A673 (cell line): Measurements from ENCODE around the gene ELFN1. TPM values are rescaled to one million over a fixed set of nuclear protein-coding genes. Genes with fewer than 3 reads are reported as not detected.

Experiments
- BruUV-seq: library from RNA; stranded (reverse); fragments of 400-500 nt; replicated peaks from 2 replicates; lab custom pipeline; 2021; lab: Mats Ljungman, UMichigan
- CTCF ChIA-PET: fragments of 300-600 bp; sonication (Branson Sonifier 250); formaldehyde crosslinking; loops from one replicate; lab custom pipeline; 2022; ENCODE audit warnings: antibody characterized with exemption; lab: Charles Lee
- POLR2A ChIA-PET: fragments of 300-600 bp; sonication (Branson Sonifier 250); formaldehyde crosslinking; loops from one replicate; lab custom pipeline; 2022; ENCODE audit warnings: antibody characterized with exemption; ENCODE audit not compliant: low non-redundant PET; lab: Charles Lee
- DNase-seq: peaks from one replicate; pipeline ENCODE4 v3.0.0-alpha.2; 2015; ENCODE audit warnings: low spot score
- H3K27ac ChIP-seq: fragments of 200-600 bp; sonication (generic); 2 replicates; pipeline ENCODE4 v1.5.1; 2016; ENCODE audit warnings: mixed run types, low read depth, mild to moderate bottlenecking, mixed read lengths, antibody characterized with exemption, low read length; ENCODE audit not compliant: poor library complexity, severe bottlenecking
- H3K27me3 ChIP-seq: fragments of 200-600 bp; sonication (generic); replicated peaks from 2 replicates; pipeline ENCODE4 v1.6.1; 2017; ENCODE audit warnings: mixed run types, low read depth, mild to moderate bottlenecking, mixed read lengths, antibody characterized with exemption, low read length; ENCODE audit not compliant: insufficient read depth, poor library complexity
- H3K36me3 ChIP-seq: fragments of 200-600 bp; sonication (generic); 2 replicates; pipeline ENCODE4 v1.6.1; 2016; ENCODE audit warnings: mixed run types, mild to moderate bottlenecking, mixed read lengths, antibody characterized with exemption, low read length; ENCODE audit not compliant: insufficient read depth, poor library complexity, severe bottlenecking
- H3K4me1 ChIP-seq: fragments of 200-600 bp; sonication (generic); 2 replicates; pipeline ENCODE4 v1.6.1; 2017; ENCODE audit warnings: mixed run types, mild to moderate bottlenecking, mixed read lengths, antibody characterized with exemption, low read length; ENCODE audit not compliant: insufficient read depth, poor library complexity, severe bottlenecking
- H3K4me3 ChIP-seq: fragments of 200-600 bp; sonication (generic); 2 replicates; pipeline ENCODE4 v1.5.1; 2016; ENCODE audit warnings: low read depth, mixed run types, mild to moderate bottlenecking, mixed read lengths, low read length; ENCODE audit not compliant: poor library complexity, severe bottlenecking
- H3K9me3 ChIP-seq: fragments of 200-600 bp; sonication (generic); 2 replicates; pipeline ENCODE4 v1.6.1; 2016; ENCODE audit warnings: mixed run types, low read depth, mild to moderate bottlenecking, mixed read lengths, antibody characterized with exemption, low read length; ENCODE audit not compliant: poor library complexity, severe bottlenecking
- EZH2 ChIP-seq: fragments of 200-600 bp; sonication (generic); IDR thresholded peaks from 2 replicates; pipeline ENCODE4 v1.6.1; 2017; ENCODE audit warnings: borderline replicate concordance, low read depth, mild to moderate bottlenecking, mixed read lengths, antibody characterized with exemption, low read length; ENCODE audit not compliant: poor library complexity, severe bottlenecking
- intact Hi-C: fragments of 100-400 bp; cut with micrococcal nuclease; formaldehyde crosslinking; loops from one replicate; pipeline ENCODE4 v1.10.0; 2022; ENCODE audit not compliant: unreplicated experiment
- total RNA-seq: library from RNA; stranded (reverse); gene quantifications from 2 replicates; pipeline ENCODE4 v1.2.3, GENCODE V29; 2021
- TF ChIP-seq, protein P1 (sequence below): fragments of 300-800, 200-600 bp; sonication (generic); conservative IDR thresholded peaks from 2 replicates; pipeline ENCODE4 v1.5.1; 2017; ENCODE audit warnings: low read depth, mild to moderate bottlenecking, antibody characterized with exemption, low read length, moderate library complexity, mixed read lengths

ELFN1 gene
- total RNA-seq, 1 experiment from 2014 or later: not detected

DNA sequence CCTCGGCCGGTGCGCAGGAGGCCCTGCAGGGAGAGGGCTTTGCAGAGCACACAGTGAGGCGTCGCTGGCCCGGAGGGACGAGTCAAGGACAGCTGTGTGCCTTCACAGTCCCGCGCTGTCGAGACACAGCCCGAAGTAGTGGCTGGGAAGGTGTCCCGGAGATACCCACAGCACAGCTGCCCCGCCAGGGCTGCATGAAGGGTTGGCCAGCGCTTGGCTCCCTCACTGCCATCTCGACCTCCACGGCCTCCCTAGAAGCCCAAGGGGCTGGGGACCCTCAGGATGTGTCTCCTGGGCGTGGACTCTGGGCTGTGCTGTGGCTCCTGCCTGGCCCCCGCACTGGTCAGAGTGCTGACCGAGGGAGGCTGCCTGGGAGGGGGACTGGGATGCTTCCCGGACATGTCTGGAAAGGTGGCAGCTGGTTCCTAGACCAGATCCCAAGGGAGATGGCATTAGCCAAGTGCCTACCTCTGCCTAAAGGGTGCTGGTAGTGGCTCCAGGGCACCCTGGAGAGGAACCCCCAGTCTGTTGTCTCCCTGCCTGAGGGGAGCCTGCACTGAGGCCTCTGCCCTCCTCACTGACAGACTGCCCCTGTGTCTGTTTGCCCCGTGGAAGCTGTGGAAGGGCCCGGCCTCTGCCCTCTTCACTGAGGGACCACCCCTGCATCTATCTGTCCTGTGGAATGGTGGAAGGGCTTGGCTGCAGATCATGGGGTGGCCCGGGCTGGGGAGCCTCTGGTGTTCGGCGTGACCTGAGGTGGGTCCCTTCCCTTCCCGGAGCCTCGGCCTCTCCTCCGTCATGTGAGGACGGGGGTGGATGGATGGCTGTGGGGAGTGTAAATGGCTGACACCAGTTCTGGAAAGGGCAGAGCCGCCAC is 5.8 kb downstream of the ELFN1 start:
- no TSS peak for BruUV-seq
- Histone ChIP-seq H3K4me3 (no peak overlapping the region), H3K4me1 (no peaks in the 10 kb centered on the region), H3K27me3 (peaks cover 54% of the 10 kb centered on the region), H3K36me3 (no peaks in the 10 kb centered on the region), H3K9me3 (no peaks in the 10 kb centered on the region), H3K27ac (no peak overlapping the region)
- intact Hi-C loops: no loop called here
- CTCF ChIA-PET: no interaction called here
- DNase-seq: no peak
- TF ChIP-seq, protein P1, sequence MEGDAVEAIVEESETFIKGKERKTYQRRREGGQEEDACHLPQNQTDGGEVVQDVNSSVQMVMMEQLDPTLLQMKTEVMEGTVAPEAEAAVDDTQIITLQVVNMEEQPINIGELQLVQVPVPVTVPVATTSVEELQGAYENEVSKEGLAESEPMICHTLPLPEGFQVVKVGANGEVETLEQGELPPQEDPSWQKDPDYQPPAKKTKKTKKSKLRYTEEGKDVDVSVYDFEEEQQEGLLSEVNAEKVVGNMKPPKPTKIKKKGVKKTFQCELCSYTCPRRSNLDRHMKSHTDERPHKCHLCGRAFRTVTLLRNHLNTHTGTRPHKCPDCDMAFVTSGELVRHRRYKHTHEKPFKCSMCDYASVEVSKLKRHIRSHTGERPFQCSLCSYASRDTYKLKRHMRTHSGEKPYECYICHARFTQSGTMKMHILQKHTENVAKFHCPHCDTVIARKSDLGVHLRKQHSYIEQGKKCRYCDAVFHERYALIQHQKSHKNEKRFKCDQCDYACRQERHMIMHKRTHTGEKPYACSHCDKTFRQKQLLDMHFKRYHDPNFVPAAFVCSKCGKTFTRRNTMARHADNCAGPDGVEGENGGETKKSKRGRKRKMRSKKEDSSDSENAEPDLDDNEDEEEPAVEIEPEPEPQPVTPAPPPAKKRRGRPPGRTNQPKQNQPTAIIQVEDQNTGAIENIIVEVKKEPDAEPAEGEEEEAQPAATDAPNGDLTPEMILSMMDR: no peak
- no peak for TF ChIP-seq EZH2
- POLR2A ChIA-PET: no interaction called here

DNA sequence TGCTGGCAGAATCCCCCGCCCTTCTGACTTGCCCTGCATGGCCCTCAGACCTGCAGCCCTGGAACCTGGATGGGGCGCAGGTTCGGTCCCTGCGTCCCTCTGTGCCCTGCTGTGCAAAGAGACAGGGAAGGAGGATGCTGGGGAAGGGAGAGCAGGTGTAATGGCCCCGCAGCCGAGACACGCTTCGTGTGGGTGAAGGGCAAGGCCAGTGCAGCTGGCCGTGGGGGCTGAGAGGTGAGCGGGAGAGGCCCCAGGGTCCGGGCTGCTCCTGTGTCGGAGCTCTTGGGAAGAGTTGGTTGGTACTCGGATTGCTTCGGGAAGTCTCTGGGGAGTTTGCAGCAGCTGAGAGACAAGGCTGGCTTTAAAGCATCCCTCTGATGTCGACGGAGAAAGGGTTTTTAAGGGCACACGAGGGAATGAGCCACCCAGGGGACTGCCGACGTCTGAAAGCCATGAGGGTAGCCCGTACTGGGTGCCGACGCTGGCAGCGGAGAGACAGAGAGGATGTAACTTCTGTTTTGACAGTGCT is 6.5 kb downstream of the ELFN1 start:
- no TSS peak for BruUV-seq

DNA sequence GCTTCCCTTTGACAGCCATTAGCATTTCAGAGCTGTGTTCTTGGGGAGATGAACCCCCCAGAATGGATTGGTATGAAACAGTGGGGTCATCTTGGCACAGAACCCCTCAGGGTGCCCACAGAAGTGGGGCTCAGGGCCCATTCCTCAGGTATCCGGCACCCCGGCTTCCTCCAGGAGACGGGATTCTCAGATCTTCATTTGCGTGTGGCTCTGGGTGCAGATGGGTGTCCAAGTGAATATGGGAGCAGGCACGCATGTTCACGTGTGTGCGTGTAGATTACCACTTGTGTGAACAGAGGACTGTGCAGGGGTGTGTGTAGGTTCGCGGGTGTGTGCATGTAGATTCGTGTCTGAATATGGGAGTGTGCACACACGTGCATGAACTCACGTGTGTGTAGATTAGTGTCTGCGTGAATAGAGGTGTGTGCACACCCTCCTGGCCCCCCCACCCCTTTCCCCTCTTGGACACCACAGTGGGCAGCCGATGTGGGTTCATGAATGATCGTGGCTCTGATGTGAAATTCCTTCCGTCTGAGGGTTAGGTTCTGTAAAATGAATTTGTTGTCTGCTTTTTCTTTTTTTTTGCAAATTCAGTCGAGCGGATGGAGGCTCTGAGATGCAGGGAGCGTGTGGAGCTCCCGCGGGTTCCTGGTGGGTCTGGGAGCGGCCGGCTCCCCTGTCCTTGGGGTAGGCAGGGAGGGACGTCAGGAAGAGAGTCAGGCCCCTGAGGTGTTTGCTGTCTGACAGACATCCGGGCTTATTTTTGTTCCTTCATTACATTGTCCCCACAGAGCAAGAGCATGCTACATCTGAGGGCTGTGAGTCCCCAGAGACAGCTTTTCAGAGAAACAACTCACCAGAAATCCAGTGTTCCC is 7.4 kb downstream of the ELFN1 start:
- CTCF ChIA-PET: no interaction called here
- no TSS peak for BruUV-seq

More for the DNA sequence above, 6.5 kb downstream of the ELFN1 start:
- ChIA-PET CTCF (no interaction called here), POLR2A (interaction anchor here (0.6 kb wide), 1 partner anchor 722 kb away, joined by 12 read pairs; no protein-coding TSS in a partner anchor)
- Histone ChIP-seq H3K4me1 (no peaks in the 10 kb centered on the region), H3K9me3 (no peaks in the 10 kb centered on the region), H3K27me3 (peaks cover 46% of the 10 kb centered on the region), H3K27ac (no peak overlapping the region), H3K4me3 (no peak overlapping the region), H3K36me3 (no peaks in the 10 kb centered on the region)
- DNase-seq: no peak
- TF ChIP-seq EZH2: no peak
- TF ChIP-seq, protein P1: no peak
- intact Hi-C loops: no loop called here

More for the DNA sequence above, 7.4 kb downstream of the ELFN1 start:
- intact Hi-C loops: no loop called here
- Histone ChIP-seq H3K9me3 (peaks cover 1% of the 10 kb centered on the region), H3K27ac (no peak overlapping the region), H3K4me3 (no peak overlapping the region), H3K36me3 (no peaks in the 10 kb centered on the region), H3K4me1 (no peaks in the 10 kb centered on the region), H3K27me3 (peaks cover 39% of the 10 kb centered on the region)
- no peak for TF ChIP-seq EZH2
- TF ChIP-seq, protein P1: no peak
- no peak for DNase-seq
- POLR2A ChIA-PET: no interaction called here
